SK-N-SH treated with all-trans-retinoic acid at 6 μM for 48 hours (cell line): ENCODE data around the gene PRR23E.

Experiments used
- ATAC-seq: fragments of 200-7000 bp; cut with Tn5 transposase; 3 replicates; pipeline ENCODE4 v1.9.1; 2020; ENCODE audit warnings: mild to moderate bottlenecking, moderate library complexity
- ARNTL ChIP-seq: fragments of 450-650 bp; formaldehyde crosslinking; IDR thresholded peaks from 2 replicates; pipeline ENCODE4 v1.5.0; 2020; ENCODE audit warnings: low read depth, mild to moderate bottlenecking, moderate library complexity, borderline replicate concordance
- BACH2 ChIP-seq: fragments of 250-450 bp; sonication (Bioruptor Pico); IDR thresholded peaks from 2 replicates; pipeline ENCODE4 v1.9.0; 2021; ENCODE audit warnings: mild to moderate bottlenecking, borderline replicate concordance
- CSRNP3 ChIP-seq: fragments of 250-450 bp; sonication (Bioruptor Pico); IDR thresholded peaks from 2 replicates; pipeline ENCODE4 v1.5.1; 2021; ENCODE audit warnings: mild to moderate bottlenecking, moderate library complexity
- ESRRG ChIP-seq: fragments of 250-450 bp; sonication (Bioruptor Pico); IDR thresholded peaks from 2 replicates; pipeline ENCODE4 v1.6.1; 2021; ENCODE audit warnings: mild to moderate bottlenecking
- GLIS3 ChIP-seq: fragments of 250-450 bp; sonication (Bioruptor Pico); IDR thresholded peaks from 2 replicates; pipeline ENCODE4 v1.5.0; 2020; ENCODE audit warnings: mild to moderate bottlenecking, moderate library complexity
- ISL1 ChIP-seq: fragments of 250-450 bp; sonication (Bioruptor Pico); IDR thresholded peaks from 2 replicates; pipeline ENCODE4 v2.1.2; 2022; ENCODE audit warnings: mild to moderate bottlenecking, moderate library complexity
- OSR1 ChIP-seq: fragments of 250-450 bp; sonication (Bioruptor Pico); IDR thresholded peaks from 2 replicates; pipeline ENCODE4 v1.8.0; 2022; ENCODE audit warnings: moderate library complexity, mild to moderate bottlenecking, inconsistent platforms
- PPARA ChIP-seq: fragments of 250-450 bp; sonication (Bioruptor Pico); IDR thresholded peaks from 2 replicates; pipeline ENCODE4 v1.5.0; 2020; ENCODE audit warnings: mild to moderate bottlenecking, borderline replicate concordance
- RARB ChIP-seq: fragments of 250-450 bp; sonication (Bioruptor Pico); IDR thresholded peaks from 2 replicates; pipeline ENCODE4 v1.8.0; 2021; ENCODE audit warnings: mild to moderate bottlenecking, moderate library complexity
- SNAI2 ChIP-seq: fragments of 250-450 bp; sonication (Bioruptor Pico); IDR thresholded peaks from 2 replicates; pipeline ENCODE4 v1.5.0; 2020; ENCODE audit warnings: mild to moderate bottlenecking, moderate library complexity
- TOX ChIP-seq: fragments of 250-450 bp; sonication (Bioruptor Pico); IDR thresholded peaks from 2 replicates; pipeline ENCODE4 v1.8.0; 2021; ENCODE audit warnings: mild to moderate bottlenecking, moderate library complexity, borderline replicate concordance
- ZC3H10 ChIP-seq: fragments of 250-450 bp; sonication (Bioruptor Pico); IDR thresholded peaks from 2 replicates; pipeline ENCODE4 v1.5.1; 2021; ENCODE audit warnings: mild to moderate bottlenecking, moderate library complexity
- ZFP3 ChIP-seq: fragments of 250-450 bp; sonication (Bioruptor Pico); IDR thresholded peaks from 2 replicates; pipeline ENCODE4 v1.5.0; 2020; ENCODE audit warnings: mild to moderate bottlenecking, moderate library complexity
- ZFP30 ChIP-seq: fragments of 450-650 bp; formaldehyde crosslinking; IDR thresholded peaks from 2 replicates; pipeline ENCODE4 v1.5.0; 2022; ENCODE audit warnings: mild to moderate bottlenecking, moderate library complexity
- ZNF565 ChIP-seq: fragments of 450-650 bp; formaldehyde crosslinking; conservative IDR thresholded peaks from 2 replicates; pipeline ENCODE4 v1.5.0; 2020; ENCODE audit warnings: low read depth, mild to moderate bottlenecking, moderate library complexity
- ZNF70 ChIP-seq: fragments of 450-650 bp; formaldehyde crosslinking; IDR thresholded peaks from 2 replicates; pipeline ENCODE4 v1.5.0; 2020; ENCODE audit warnings: mild to moderate bottlenecking, moderate library complexity
- ZNF8 ChIP-seq: fragments of 450-650 bp; formaldehyde crosslinking; IDR thresholded peaks from 2 replicates; pipeline ENCODE4 v1.5.0; 2020; ENCODE audit warnings: mild to moderate bottlenecking, moderate library complexity
- TF ChIP-seq, protein P1 (sequence below): fragments of 250-450 bp; sonication (Bioruptor Pico); IDR thresholded peaks from 2 replicates; pipeline ENCODE4 v1.8.0; 2020; ENCODE audit warnings: mild to moderate bottlenecking, moderate library complexity, borderline replicate concordance
- TF ChIP-seq, protein P2 (sequence below): fragments of 250-450 bp; sonication (Bioruptor Pico); IDR thresholded peaks from 2 replicates; pipeline ENCODE4 v1.5.0; 2020; ENCODE audit warnings: mild to moderate bottlenecking, moderate library complexity
- TF ChIP-seq, protein P3 (sequence below): fragments of 250-450 bp; sonication (Bioruptor Pico); IDR thresholded peaks from 2 replicates; pipeline ENCODE4 v1.5.1; 2020; ENCODE audit warnings: low read depth, mild to moderate bottlenecking, moderate library complexity

Gene PRR23E

GRCh38 chr3:127150513-127151250 is 42.2 kb upstream of the PRR23E start:
- no peak for ATAC-seq
- TF ChIP-seq, protein P1, sequence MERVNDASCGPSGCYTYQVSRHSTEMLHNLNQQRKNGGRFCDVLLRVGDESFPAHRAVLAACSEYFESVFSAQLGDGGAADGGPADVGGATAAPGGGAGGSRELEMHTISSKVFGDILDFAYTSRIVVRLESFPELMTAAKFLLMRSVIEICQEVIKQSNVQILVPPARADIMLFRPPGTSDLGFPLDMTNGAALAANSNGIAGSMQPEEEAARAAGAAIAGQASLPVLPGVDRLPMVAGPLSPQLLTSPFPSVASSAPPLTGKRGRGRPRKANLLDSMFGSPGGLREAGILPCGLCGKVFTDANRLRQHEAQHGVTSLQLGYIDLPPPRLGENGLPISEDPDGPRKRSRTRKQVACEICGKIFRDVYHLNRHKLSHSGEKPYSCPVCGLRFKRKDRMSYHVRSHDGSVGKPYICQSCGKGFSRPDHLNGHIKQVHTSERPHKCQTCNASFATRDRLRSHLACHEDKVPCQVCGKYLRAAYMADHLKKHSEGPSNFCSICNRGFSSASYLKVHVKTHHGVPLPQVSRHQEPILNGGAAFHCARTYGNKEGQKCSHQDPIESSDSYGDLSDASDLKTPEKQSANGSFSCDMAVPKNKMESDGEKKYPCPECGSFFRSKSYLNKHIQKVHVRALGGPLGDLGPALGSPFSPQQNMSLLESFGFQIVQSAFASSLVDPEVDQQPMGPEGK (CRISPR knock-in tag) = no peak
- TF ChIP-seq BACH2 (CRISPR knock-in tag) = no peak
- TF ChIP-seq ISL1 (CRISPR knock-in tag) = no peak
- TF ChIP-seq, protein P2, sequence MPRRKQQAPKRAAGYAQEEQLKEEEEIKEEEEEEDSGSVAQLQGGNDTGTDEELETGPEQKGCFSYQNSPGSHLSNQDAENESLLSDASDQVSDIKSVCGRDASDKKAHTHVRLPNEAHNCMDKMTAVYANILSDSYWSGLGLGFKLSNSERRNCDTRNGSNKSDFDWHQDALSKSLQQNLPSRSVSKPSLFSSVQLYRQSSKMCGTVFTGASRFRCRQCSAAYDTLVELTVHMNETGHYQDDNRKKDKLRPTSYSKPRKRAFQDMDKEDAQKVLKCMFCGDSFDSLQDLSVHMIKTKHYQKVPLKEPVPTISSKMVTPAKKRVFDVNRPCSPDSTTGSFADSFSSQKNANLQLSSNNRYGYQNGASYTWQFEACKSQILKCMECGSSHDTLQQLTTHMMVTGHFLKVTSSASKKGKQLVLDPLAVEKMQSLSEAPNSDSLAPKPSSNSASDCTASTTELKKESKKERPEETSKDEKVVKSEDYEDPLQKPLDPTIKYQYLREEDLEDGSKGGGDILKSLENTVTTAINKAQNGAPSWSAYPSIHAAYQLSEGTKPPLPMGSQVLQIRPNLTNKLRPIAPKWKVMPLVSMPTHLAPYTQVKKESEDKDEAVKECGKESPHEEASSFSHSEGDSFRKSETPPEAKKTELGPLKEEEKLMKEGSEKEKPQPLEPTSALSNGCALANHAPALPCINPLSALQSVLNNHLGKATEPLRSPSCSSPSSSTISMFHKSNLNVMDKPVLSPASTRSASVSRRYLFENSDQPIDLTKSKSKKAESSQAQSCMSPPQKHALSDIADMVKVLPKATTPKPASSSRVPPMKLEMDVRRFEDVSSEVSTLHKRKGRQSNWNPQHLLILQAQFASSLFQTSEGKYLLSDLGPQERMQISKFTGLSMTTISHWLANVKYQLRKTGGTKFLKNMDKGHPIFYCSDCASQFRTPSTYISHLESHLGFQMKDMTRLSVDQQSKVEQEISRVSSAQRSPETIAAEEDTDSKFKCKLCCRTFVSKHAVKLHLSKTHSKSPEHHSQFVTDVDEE (CRISPR knock-in tag) = no peak
- TF ChIP-seq RARB (CRISPR knock-in tag) = no peak
- no peak for TF ChIP-seq ZNF565 (CRISPR knock-in tag)
- no peak for TF ChIP-seq CSRNP3 (CRISPR knock-in tag)
- TF ChIP-seq TOX (CRISPR knock-in tag) = no peak
- no peak for TF ChIP-seq GLIS3 (CRISPR knock-in tag)
- no peak for TF ChIP-seq ZNF70 (CRISPR knock-in tag)
- TF ChIP-seq PPARA (CRISPR knock-in tag) = no peak
- no peak for TF ChIP-seq ESRRG (CRISPR knock-in tag)
- TF ChIP-seq SNAI2 = no peak
- TF ChIP-seq ZNF8 = no peak
- TF ChIP-seq, protein P3, sequence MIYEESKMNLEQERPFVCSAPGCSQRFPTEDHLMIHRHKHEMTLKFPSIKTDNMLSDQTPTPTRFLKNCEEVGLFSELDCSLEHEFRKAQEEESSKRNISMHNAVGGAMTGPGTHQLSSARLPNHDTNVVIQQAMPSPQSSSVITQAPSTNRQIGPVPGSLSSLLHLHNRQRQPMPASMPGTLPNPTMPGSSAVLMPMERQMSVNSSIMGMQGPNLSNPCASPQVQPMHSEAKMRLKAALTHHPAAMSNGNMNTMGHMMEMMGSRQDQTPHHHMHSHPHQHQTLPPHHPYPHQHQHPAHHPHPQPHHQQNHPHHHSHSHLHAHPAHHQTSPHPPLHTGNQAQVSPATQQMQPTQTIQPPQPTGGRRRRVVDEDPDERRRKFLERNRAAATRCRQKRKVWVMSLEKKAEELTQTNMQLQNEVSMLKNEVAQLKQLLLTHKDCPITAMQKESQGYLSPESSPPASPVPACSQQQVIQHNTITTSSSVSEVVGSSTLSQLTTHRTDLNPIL (CRISPR knock-in tag) = no peak

GRCh38 chr3:127151251-127151564 is 41.7 kb upstream of the PRR23E start:
- ATAC-seq = no peak
- no peak for TF ChIP-seq ZFP3 (CRISPR knock-in tag)
- no peak for TF ChIP-seq BACH2 (CRISPR knock-in tag)
- TF ChIP-seq TOX (CRISPR knock-in tag) = no peak
- no peak for TF ChIP-seq SNAI2
- no peak for TF ChIP-seq CSRNP3 (CRISPR knock-in tag)
- TF ChIP-seq, protein P3 (CRISPR knock-in tag) = no peak
- TF ChIP-seq ISL1 (CRISPR knock-in tag) = no peak
- TF ChIP-seq, all 23 proteins: peak for 0

- ATAC-seq = peak; percentile 76
These were observed 40.8 kb upstream of the PRR23E start for GRCh38 chr3:127151992-127152650.

More at GRCh38 chr3:127151992-127152650, 40.8 kb upstream of the PRR23E start:
- no peak for TF ChIP-seq ZNF70 (CRISPR knock-in tag)
- no peak for TF ChIP-seq ZNF8
- TF ChIP-seq OSR1 (CRISPR knock-in tag) = no peak
- TF ChIP-seq, protein P1 (CRISPR knock-in tag) = no peak
- TF ChIP-seq CSRNP3 (CRISPR knock-in tag) = no peak
- TF ChIP-seq ZFP30 (CRISPR knock-in tag) = no peak
- TF ChIP-seq ARNTL = no peak
- TF ChIP-seq ZC3H10 (CRISPR knock-in tag) = no peak
- TF ChIP-seq ESRRG (CRISPR knock-in tag) = no peak
- TF ChIP-seq RARB (CRISPR knock-in tag) = no peak
- TF ChIP-seq BACH2 (CRISPR knock-in tag) = no peak
